ENCODE results near the gene LRRC74B.
"Not testable (repeated sequence)": the region's sequence is repeated elsewhere in the genome, so short reads cannot be mapped to it uniquely, and the experiment has no call there.

Gene LRRC74B

DNA sequence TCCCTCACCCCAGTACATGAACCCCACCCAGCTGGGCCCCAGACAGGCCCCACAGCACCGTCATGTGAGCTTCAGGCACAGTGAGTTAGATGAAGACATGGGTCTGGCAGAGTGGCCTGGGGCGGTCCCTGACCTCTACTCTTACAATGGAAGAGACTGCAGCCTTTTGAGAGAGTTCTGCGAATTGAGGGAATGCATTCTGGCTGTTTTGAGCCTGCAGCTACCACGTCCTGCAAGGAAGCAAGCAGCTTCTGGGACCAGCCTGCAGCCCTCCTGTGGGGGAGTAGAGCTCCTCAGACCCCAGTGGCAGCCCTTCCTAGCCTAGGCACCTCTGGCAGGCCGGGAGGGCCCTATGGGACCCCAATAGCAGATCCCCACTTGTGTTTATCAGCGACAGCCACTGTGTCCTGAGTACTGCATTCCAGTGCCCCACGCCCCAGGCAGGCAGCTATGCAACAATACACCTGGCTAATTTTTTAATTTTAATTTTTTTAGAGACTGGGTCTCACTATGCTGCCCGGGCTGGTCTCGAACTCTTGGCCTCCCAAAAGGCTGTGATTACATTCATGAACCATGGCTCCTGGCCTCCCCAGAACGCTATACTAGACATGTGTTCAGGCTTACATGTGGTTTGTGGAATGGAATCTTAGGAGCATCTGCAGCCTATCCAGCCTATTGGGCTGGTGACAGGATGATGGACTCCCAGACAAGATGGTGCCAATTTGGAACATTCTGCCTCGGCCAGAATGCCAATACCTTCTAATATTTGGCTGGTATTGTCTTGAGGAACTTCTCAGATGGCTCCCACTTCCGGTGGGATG, 12.7 kb upstream of the LRRC74B start:
- no peak for DNase-seq

GRCh38 chr22:21033895-21034294, 11.9 kb upstream of the LRRC74B start:
- no peak for DNase-seq

DNA sequence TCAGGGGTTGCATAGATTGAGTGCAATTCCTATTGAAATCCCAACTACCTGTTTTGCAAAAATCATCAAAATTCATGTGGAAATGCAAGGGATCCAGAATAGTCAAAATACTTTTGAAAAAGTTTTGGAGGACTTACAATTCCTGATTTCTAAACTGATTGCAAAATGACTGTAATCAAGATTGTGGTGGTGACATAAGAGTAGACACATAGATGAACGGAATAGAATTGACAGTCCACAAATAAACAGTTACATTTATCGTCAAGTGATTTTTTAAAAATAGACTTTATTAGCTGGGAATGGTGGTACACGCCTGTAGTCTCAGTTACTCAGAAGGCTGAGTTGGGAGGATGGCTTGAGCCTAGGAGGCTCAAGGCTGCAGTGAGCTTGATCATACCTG, 10.8 kb upstream of the LRRC74B start:
- DNase-seq: no peak

- no peak for DNase-seq
Measured at GRCh38 chr22:21038405-21038804, 7.3 kb upstream of the LRRC74B start.

DNA sequence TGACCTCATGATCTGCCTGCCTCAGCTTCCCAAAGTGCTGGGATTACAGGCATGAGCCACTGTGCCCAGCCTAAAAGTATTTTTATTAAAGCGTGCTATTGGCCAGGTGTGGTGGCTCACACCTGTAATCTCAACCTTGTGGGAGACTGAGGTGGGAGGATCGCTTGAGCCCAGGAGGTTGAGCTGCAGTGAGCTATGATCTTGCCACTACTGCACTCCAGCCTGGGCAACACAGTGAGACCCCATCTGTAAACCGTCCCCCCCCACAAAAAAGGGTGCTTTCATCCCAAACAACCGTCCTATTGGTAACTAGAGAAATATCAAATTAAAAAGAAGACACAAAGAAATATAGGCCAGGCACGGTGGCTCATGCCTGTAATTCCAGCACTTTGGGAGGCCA, 6.6 kb upstream of the LRRC74B start:
- DNase-seq: not testable (repeated sequence)

DNA sequence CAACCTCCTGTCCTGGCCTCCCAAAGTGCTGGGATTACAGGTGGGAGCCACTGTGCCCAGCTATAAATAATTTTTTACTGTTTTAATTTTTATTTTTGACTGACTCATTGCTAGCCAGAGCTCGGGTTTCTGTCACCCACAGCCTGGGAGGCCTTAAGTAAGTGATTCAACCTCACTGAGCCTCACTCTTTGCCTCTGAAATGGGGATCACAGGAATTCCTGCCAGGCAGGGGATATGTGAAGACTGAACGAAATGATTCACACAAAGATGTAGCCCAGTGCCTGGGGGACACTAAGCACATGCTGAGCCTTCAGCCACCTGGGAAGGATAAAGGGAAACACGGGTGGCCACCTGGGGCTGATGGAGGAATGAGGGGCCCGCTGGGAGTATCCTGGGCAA, 3.8 kb upstream of the LRRC74B start:
- no peak for DNase-seq

DNA sequence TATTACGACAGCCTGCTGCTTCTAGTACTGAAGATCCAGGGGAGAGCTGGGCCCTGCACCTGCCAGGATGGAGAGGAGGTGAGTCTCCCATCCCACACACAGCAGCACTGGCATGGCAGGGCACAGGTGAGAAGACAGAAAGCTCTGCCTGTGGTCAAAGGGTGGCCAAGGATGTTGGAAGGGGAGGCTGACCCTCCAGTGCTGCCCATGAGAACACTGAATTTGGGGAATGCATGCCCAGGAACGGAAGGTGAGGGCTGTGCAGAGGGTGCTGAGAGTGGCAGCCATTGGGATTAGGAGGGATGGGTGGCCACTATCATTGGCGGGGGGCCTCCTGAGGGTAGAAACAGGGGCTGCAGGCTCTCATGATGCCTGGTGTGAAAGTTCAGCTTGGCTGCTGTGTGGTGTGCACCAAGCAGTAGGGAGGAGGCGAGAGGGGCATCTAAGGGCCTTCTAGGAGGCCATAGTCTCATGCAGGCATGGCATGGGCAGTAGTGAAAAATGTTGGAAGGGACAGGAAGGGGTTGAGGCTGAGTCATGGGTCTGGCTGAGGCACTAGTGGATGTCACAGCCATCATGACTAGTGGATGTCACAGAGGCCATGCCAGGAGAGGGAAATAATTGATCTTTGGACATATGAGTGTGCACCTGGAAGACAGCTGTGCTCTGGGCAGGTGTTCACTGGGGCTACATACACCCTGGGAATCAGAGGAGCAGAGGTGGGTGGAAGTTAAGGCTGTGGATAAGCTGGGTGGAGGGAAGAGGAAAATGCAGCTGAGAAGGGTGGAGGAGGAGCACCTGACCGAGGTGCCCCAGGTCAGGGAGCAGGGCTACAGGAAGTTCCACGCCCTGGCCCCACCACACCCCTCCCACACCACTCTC, 2.5 kb upstream of the LRRC74B start:
- no peak for DNase-seq

DNA sequence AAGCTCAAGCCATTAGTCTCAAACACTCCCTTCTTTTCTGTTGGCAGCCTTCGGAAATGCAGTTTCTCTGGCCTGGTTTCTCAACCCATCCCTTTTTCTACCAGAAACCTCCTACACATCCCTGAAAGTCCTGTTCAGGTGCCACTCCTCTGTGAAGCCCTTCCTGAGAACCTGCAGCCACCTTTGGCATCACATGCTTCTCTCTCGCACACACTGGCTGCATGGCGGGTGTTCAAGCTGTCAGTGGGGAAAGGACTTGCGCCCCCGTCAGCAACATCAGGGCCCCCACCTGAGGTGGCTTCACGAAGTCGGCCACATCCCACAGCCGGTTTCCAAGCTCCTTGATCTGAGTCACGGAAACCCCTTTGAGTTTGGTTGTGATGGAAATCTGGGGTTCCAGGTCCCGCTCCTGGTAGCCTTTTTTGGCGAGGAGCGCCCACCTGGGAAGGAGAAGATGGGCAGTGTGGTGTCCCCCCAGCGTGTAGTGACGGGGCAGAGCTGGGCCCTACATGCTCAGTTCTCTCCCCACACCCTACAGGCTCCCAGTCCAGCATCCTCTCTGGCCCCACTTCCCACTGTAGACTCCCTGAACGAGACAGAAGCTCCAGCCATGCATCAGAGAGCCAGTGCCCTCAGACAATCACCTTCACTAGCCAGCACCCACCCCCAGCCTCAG, 1.7 kb upstream of the LRRC74B start:
- DNase-seq: no peak

DNA sequence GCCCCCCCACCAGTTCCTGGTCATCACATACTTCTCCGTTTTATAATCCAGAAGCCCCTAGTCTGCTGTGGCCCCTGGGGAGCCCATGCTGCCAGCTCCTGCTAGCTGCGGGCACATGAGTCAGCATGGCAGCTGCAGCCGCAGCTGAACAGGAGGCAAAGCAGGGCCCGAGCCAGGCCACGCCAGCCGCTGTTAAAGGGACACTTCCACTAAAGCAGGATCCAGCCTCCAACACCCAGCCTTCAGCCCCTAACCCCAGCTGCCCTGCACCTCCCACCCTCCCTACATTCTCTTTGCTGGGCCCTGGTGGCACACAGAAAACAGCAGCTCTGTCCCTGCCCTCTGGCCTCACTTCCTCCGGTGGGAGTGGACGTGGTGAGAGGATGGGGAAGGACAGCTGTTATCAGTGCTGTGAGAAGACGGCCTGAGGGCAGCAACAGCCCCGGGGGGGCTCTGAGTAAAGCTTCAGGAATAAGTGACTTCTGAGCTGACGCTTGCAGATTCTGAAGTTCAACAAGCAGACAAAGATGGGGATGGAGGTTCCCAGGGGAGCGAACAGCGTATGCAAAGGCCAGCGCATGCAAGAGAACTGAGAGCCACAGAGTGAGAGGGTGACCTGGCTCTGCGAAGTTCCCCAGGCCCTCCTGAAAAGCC, 688 bp upstream of the LRRC74B start:
- no peak for DNase-seq

GRCh38 chr22:21047035-21047661, 1.4 kb downstream of the LRRC74B start:
- no peak for DNase-seq

DNA sequence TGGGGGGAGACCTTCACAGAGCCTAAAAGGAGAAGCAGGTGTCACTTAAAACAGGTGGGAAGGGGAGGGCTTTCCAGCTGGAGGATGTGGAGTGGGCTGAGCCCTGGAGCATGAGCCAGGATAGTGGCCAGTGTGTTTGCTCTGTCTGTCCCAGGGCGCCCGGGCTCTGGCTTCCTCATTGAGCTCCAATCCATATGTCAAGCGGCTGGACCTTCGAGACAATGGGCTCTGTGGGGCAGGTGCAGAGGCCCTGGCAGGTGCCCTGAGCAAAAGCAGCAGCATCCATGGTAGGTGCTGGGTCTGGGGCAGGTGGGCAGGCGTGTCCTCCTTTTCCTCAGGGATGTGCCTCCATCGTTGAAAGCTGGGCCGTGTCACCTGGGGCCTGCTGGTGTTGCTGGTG, 2.0 kb downstream of the LRRC74B start:
- no peak for DNase-seq

DNA sequence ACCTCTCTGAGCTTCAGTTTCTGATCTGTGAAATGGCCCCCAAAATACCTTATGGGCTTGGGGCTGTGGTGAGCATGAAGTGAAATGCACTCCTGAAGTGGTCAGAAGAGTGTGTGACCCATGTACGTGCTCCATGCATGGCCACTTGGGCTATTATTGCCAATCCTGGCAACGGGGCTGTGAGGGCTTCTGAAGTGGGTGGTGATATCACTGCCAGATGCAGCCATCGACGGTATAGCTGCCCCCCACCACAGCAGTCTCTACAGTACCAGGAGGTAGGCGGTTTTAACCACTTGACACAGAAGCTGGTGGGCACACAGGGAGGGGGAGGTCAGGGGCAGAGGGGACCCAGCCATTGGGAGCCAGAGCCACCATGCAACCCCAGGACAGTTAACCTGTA, 2.7 kb downstream of the LRRC74B start:
- not testable (repeated sequence) for DNase-seq

DNA sequence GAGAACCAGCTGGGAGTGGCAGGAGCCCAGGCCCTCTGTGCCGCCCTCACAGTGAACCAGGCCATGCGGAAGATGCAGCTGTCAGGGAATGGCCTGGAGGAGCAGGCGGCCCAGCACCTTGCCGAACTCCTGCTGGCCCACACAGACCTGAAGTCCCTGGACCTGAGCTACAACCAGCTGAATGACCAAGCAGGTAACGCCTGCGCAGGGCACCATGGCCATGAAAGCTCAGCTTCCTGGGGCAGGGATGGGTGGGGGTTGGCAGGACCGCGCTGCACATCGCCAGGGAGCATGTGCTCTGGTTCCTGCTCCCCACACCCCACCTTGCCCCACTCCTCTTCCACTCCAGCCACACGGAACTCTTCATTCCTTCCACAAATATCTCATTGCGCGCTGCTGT, 3.2 kb downstream of the LRRC74B start:
- not testable (repeated sequence) for DNase-seq

DNA sequence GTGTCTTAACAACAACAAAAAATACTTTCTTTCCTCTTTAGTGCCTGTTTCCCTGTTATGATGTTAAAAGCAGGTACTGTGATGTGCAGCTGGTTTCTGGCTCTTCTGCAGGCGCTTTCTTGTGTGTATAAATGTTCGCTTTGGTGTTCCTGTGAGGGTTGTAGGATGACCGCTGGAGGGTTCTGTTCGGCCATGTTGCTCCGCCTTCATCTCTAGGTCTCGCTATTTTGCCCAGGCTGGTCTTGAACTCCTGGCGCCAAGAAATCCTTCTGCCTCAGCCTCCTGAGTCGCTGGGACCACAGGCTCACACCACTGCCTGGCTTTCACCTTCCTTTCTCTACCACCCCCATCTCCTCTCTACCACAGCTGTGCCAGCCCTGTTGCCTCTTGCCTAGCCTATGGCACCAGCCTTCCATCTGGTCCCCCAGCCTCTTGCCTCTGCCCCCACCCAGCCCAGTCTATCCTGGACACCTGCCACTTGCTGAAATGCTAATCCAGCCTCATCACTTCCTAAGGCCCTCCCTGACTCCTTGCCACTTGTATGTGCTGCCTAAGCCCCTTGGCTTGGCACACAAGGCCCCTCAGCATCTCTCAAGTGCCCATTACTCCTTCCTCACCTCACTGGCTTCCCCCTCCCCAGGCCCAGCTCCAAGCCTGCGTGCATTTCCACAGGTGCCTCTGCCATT, 5.5 kb downstream of the LRRC74B start:
- no peak for DNase-seq

GRCh38 chr22:21051831-21052400, 6.2 kb downstream of the LRRC74B start:
- no peak for DNase-seq

DNA sequence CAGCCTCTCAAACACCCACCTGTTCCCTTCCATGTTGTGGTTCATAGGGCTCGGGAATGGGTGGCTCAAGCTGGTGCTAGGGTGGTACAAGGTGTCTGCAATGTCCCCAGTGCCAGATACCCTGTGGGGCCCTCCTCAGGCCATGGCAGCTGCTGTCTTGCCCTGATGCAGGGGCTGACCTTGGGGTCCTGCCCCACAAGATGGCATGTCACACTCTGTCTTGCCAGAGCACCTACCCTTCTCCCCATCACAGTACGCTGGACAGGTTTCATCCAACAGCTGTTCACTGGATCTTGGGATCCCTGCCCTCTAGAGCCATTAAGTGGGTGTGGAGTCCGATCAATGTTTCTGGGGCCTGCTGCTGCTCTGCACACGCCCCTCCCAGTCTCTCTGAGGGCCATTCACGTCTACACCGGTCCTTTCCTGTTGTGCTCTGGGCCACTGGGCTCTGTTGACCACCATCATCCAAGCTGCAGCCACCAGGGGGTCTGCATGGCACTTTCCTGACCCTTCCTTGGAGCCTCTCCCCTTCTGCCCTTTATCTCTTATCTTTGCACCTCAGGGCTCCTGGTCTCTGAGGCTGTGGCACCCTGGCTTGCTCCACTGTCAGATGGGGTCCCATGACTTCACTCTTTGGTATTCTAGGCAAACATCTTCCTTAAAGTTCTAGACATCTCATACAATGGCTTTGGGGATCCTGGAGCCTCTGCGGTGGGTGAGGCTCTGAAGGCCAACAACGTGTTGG, 7.1 kb downstream of the LRRC74B start:
- no peak for DNase-seq

GRCh38 chr22:21054046-21054713, 8.4 kb downstream of the LRRC74B start:
- DNase-seq: no peak

GRCh38 chr22:21054714-21055563, 9.2 kb downstream of the LRRC74B start:
- DNase-seq: no peak

- DNase-seq: no peak
Measured at GRCh38 chr22:21055564-21055834, 9.8 kb downstream of the LRRC74B start.

Data from CD4-positive, alpha-beta T cell treated with Interferon gamma for 1 hour (primary cell).